Fibroblast of lung (primary cell): Measurements from ENCODE around the gene COLEC12.

Experiments used
- EZH2 ChIP-seq: IDR thresholded peaks from 2 replicates; pipeline ENCODE4 v1.5.1; 2012; ENCODE audit warnings: low read length, control low read depth, mild to moderate bottlenecking; ENCODE audit errors: missing control alignments
- TF ChIP-seq, protein P1 (sequence below), 2 donors: IDR thresholded peaks in 1 of 2; conservative IDR thresholded peaks in 1 of 2; 1 replicate in 1 of 2; 2 replicates in 1 of 2; pipeline ENCODE4 v1.5.1; 2011 to 2012; ENCODE audit warnings: low read length in 2 of 2, control low read depth in 1 of 2, inconsistent platforms in 1 of 2, low read depth in 1 of 2, mild to moderate bottlenecking in 1 of 2

DNA sequence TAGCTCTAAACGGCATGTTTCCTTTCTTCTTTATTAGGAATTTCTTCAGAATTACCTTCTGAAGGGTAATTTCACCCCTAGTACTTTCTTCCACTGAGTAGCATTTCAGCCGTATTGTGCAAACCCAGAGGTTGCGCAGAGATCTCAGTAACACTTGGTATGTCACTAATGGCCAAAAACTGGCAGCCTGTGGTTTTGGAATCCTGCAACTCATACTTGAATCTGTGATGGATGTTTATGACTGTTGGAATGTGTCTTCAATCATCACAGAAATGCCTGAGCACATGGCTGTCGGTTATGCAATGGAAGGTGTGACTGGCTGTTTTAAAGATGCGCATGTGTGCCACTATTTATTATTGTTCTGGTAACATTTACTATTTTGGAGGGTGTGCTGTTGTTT is 100.0 kb downstream of the COLEC12 start:
- TF ChIP-seq, protein P1, sequence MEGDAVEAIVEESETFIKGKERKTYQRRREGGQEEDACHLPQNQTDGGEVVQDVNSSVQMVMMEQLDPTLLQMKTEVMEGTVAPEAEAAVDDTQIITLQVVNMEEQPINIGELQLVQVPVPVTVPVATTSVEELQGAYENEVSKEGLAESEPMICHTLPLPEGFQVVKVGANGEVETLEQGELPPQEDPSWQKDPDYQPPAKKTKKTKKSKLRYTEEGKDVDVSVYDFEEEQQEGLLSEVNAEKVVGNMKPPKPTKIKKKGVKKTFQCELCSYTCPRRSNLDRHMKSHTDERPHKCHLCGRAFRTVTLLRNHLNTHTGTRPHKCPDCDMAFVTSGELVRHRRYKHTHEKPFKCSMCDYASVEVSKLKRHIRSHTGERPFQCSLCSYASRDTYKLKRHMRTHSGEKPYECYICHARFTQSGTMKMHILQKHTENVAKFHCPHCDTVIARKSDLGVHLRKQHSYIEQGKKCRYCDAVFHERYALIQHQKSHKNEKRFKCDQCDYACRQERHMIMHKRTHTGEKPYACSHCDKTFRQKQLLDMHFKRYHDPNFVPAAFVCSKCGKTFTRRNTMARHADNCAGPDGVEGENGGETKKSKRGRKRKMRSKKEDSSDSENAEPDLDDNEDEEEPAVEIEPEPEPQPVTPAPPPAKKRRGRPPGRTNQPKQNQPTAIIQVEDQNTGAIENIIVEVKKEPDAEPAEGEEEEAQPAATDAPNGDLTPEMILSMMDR (conservative IDR thresholded peaks at IDR 0.05 in 1 of 2, IDR thresholded peaks at IDR 0.05 in 1 of 2; ENCODE audit: low read depth in 1 of 2, low read length in 2 of 2), result no peak
- TF ChIP-seq EZH2, result no peak
